ENCODE measurements around the gene KIAA0040.

Gene KIAA0040

DNA sequence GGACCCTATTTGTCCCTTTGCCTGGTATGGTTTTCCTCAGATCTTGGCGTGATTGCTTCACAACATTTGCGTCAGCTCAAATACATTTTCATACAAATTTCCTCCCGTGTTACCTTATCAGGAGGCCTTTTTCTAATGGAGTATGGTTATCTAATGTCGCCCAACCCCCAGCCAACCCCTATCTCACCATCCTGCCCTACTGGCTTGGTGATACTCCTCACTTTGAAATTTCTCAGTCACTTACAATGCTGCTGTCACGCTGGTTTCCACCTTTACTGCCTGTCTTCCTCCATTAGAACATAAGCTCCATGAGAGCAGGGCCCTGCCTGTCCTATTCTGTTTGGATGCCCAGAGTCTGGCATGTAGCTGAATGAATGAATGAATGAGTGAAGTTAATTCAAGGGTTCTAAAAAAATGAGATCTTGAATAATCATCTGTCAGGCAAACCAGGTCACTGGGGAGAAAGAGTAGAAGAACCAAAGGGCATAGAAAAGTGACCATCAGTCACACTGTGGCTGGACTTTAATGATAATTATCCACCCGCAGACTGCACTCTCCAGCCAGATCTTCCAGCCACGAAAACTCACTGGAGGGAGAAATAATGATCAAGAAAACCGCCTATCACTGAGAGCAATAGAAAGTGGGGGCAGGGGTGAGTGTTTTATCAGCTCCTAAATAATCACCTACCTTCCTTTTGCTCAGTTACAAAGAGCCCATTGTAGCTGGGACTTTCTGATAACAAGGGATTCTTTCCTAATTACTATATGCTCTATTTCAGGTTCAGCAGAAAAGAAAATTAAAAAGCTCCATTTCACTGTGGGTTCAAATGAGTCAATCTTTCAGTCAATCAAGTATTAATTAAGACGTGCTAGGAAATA, 21.3 kb downstream of the KIAA0040 start:
- DNase-seq (ENCODE audit: low spot score), result no peak

- no peak for DNase-seq (ENCODE audit: low spot score)
These were observed 23.1 kb downstream of the KIAA0040 start for GRCh38 chr1:175169286-175170018.

GRCh38 chr1:175168782-175169181, 23.8 kb downstream of the KIAA0040 start:
- DNase-seq (ENCODE audit: low spot score), result no peak

DNA sequence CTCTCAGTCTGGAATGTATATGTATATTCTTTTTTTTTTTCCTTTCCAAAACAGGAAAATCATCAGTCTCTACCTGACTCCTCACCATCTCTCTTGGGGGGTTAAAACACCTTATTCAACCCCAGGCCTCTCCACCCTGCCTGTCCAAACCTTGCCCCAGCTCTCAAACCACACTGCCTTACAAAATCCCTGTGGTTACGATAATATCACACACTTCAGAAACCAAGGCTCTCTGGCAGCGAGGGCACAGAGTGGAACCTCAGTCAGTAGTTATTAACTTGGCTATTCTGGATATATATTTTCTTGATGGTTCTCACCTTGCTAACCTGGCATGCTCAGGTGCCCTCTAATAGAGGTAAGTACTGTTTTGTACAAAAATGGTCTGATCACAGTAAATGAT, 24.7 kb downstream of the KIAA0040 start:
- DNase-seq (ENCODE audit: low spot score), result no peak

DNA sequence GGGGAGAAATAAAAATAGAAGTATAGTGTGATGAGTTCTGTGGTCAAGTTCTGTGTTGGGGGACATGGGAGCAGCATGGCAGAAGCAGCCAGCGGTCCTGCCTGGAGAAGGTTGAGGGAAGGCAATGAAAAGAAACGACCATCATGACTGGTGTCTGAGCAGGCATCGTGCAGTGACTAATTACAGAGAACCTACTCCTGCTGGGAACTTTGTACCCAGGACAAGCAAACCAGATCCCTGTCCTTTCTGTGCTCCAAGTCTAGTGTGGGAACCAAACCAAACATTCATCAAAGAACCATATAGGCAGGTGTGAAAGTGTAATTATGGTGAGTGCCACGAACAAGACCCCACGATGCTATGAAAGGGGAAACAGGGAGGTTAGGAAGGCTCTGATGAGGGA, 25.8 kb downstream of the KIAA0040 start:
- DNase-seq (ENCODE audit: low spot score), result no peak

DNA sequence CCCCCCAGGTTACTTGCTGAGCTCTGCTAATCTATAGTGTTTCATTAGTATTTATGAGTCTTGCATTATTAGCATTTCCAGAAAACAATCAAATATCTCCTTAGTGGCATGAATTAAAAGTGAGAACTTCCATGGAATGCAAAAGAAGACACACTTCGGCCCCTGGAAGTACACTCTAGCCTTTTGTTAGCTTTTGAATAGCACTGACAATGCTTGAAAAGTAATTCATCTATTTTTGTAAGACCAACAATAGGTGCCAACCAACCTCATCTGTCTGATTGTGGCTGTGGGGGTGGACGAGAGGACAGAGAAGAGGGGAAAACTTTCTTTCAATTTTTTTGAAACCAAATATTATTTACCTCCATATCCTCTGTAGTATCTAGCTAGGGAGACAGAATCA, 27.8 kb downstream of the KIAA0040 start:
- no peak for DNase-seq (ENCODE audit: low spot score)

DNA sequence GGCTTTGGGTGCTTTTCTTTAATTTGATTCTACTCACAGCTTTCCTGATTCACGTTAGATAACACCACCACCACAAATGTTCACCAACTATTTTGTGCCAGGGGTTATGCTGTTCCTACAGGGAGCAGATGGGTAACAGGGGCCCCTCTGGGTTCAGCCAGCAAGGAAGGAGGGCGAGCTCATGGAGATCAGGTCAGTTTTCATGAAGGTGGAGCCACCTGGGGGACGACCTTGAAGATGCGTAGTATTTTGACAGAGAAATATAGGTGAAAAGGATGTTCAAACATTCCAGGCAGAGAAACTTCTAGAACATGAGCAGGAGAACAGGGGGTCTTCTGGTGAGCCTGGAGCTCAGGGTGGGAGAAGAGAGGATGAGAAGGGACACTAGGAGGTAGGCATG, 28.9 kb downstream of the KIAA0040 start:
- no peak for DNase-seq (ENCODE audit: low spot score)

DNA sequence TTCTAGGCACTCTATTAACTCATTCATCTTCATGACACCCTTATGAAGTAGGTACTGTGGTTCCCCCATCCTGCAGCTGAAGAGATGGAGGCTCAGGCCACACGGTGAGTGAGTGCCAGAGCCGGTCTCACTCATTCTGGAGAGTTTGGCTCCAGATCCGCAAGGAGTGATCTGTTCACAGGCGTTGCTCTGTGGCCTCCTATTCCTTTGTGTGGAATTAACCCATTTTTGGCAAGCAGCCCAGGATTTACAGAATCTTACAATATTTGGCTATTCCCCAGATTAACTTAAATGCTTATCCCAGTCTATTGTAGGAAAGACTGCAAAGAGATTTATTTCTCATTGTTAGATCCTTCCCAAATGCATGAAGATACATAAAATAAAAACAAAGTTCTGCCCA, 29.6 kb downstream of the KIAA0040 start:
- DNase-seq (ENCODE audit: low spot score), result no peak

DNA sequence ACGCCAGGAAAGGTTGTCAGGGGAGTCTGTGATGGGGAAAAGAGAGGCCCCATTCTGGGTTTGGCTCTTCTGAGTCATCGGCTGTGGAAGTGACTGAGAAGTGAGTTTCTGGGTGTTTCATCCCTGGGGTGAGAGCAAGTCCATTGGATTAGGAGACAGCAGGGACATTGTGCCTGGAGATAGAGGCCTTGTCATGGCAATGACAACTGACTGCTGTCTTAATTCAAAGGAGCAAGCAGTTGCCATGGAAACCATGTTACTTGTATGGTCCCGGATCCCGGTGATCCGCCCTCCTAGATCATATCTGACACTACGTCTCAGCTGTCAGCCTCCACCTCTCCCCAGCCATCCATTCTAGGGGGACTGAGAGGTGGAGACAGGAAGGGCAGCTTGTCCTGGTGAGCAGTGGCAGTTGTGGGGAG, 34.4 kb downstream of the KIAA0040 start:
- no peak for DNase-seq (ENCODE audit: low spot score)

GRCh38 chr1:175157200-175157599, 35.4 kb downstream of the KIAA0040 start:
- no peak for DNase-seq (ENCODE audit: low spot score)

DNA sequence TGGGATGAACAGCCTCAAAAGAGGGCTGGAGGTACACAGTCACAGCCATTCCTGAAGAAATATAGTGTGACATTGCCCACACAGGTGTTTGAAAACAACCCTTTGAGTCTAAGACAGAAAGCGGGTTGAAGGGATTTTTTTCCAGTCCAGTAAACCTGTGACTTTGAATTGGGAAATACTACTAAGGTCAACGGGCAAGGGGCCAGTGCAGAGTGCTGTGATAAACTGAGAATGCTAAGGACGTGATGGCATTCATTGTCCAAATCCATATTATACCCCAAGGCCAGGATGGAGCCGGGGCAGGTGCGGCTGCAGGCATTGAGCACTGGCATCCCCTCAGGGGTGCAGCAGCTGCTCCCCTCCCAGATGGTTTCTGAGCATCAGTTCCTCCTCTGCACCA, 36.6 kb downstream of the KIAA0040 start:
- no peak for DNase-seq (ENCODE audit: low spot score)

DNA sequence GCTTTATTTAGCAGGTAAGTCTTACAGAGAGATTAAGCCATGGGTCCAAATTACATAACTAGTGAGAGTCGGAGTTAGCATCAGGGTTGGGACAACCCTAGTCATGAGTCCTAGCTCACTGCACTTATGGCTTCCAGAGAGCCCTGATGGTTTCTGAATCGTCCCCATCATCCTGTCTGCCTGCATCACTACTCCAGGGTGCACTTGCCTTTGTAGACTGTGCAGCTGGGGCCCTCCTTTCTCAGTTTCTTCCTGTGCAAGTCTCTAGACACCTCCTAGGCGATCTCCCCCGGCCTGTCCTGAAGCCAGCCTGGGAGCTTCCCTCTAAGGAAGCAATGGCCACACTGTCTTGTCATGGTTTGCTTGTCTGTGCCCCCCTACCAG, 37.1 kb downstream of the KIAA0040 start:
- no peak for DNase-seq (ENCODE audit: low spot score)

GRCh38 chr1:175154629-175155472, 37.7 kb downstream of the KIAA0040 start:
- DNase-seq (ENCODE audit: low spot score), result peak; percentile 80

- peak; percentile 68 for DNase-seq (ENCODE audit: low spot score)
These were observed 40.4 kb downstream of the KIAA0040 start for GRCh38 chr1:175152006-175152652.

DNA sequence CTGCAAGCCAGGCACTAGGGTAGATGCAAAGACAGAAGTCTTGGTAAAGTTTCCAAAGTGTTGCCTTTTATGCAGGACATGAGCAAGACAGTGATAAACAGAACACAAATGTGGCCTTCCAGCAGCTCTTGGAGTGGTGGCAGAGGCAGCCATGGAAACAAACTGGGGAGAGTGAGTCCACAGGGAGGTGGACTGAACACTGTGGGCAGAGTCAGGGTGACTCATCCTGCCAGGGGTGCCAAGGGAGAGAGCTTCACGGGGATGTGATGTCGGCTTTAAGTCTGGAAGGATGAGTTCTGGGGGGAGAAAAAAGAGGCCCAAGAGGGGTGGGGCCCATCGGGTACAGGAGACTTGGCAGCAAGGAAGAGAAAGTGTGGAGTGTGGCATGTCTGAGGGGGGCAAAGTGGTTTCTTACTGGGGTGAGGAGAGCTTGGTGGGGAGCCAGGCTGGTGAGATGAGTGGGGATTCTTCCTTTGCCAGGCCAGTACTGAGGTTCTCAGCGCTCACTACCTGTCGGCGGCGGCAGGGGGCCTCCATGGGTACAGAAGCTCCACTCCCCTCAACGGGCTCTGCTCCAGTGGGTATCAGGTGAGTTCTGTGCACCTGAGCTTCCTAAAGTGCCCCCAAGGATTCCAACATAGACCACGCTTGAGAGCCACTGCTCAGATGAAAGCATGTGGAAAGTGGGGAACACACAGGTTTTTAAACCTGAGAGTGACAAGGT, 41.8 kb downstream of the KIAA0040 start:
- no peak for DNase-seq (ENCODE audit: low spot score)

- DNase-seq (ENCODE audit: low spot score), result no peak
These were observed 44.5 kb downstream of the KIAA0040 start for GRCh38 chr1:175148068-175148467.

DNA sequence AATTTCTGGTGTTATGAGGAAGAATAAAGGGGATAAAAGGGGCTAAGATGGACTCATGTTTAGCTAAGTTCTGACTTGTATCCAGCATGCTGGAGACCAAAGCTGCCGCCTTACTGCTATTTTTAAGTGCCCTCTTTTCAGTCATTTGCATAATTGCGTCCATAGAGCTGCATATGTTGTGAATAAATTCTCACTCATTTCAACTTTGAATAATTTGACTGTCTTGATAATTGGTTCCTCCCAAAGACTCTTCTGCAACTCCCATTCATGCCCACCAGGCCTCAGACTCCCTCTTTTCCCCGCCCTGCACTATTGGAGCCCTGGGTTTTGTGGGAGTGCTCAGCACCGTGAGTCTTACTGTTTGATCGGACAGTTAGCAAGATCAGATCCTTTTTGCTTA, 45.0 kb downstream of the KIAA0040 start:
- DNase-seq (ENCODE audit: low spot score), result no peak

- peak; percentile 63 for DNase-seq (ENCODE audit: low spot score)
These were observed 45.9 kb downstream of the KIAA0040 start for GRCh38 chr1:175146529-175147213.

DNA sequence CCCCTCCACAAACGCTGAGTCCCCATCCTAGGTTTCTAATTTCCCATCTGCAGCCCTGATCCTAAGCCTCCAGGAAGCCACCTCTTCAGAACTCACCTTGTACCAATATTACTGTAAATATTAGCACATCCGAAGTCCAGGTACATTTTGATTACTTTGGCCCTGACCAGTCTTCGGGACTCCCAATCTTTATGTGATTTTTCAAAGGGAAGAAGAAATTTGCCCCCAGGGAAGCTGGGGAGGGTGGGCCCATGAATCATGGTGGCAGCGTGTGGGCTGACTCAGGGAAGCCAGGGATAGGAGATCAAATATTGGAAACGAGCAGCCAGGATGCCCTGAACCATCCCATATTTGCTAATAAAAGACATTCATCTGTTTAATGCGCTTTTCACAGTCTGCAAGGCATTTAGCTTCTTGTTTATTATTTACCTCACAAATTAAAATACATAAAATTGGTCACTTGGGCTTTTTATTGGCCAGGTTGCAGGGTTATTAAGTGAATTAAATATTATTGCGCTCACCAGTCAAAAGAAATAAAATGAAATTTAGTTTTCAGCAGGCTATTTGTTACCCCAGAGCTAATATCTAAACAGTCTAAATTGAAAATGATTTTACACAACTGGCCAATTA, 46.6 kb downstream of the KIAA0040 start:
- DNase-seq (ENCODE audit: low spot score), result no peak

GRCh38 chr1:175138579-175138978, 54.0 kb downstream of the KIAA0040 start:
- DNase-seq (ENCODE audit: low spot score), result no peak

Data from hematopoietic multipotent progenitor cell treated with erythropoietin and hydrocortisone succinate and interleukin-3 and kit ligand, for 15 days (in vitro differentiated cells).